NOMO-1 treated with DMSO at 0.1 percent for 48 hours (cell line): ENCODE data around the gene NFKBIZ.
"Not testable (repeated sequence)": the region's sequence is repeated elsewhere in the genome, so short reads cannot be mapped to it uniquely, and the experiment has no call there.

Experiments
- DNase-seq: peaks from one replicate; lab custom pipeline; 2025; ENCODE audit not compliant: unreplicated experiment; lab: John Stamatoyannopoulos, UW

NFKBIZ gene

GRCh38 chr3:101850246-101851051, 1.1 kb downstream of the NFKBIZ start:
- DNase-seq, result peak; percentile 77

- no peak for DNase-seq
Measured at GRCh38 chr3:101851072-101851770, 1.9 kb downstream of the NFKBIZ start.

GRCh38 chr3:101851850-101852714, 2.8 kb downstream of the NFKBIZ start:
- DNase-seq, result no peak

- DNase-seq, result no peak
Measured at GRCh38 chr3:101852983-101853840, 3.9 kb downstream of the NFKBIZ start.

GRCh38 chr3:101853982-101854381, 4.7 kb downstream of the NFKBIZ start:
- DNase-seq, result no peak

GRCh38 chr3:101854608-101855304, 5.4 kb downstream of the NFKBIZ start:
- no peak for DNase-seq

GRCh38 chr3:101857301-101857741, 8.0 kb downstream of the NFKBIZ start:
- DNase-seq, result no peak

- no peak for DNase-seq
Measured at GRCh38 chr3:101858464-101859030, 9.2 kb downstream of the NFKBIZ start.

- no peak for DNase-seq
Measured at GRCh38 chr3:101859882-101860448, 10.7 kb downstream of the NFKBIZ start.

- peak; percentile 19 for DNase-seq
Measured at GRCh38 chr3:101861212-101861788, 12.0 kb downstream of the NFKBIZ start.

GRCh38 chr3:101861789-101862415, 12.6 kb downstream of the NFKBIZ start:
- no peak for DNase-seq

- no peak for DNase-seq
Measured at GRCh38 chr3:101862416-101863165, 13.3 kb downstream of the NFKBIZ start.

GRCh38 chr3:101864926-101865325, 15.6 kb downstream of the NFKBIZ start:
- not testable (repeated sequence) for DNase-seq

- DNase-seq, result no peak
Measured at GRCh38 chr3:101865751-101866509, 16.6 kb downstream of the NFKBIZ start.

- DNase-seq, result no peak
Measured at GRCh38 chr3:101867511-101867910, 18.2 kb downstream of the NFKBIZ start.

- DNase-seq, result no peak
Measured at GRCh38 chr3:101867996-101868395, 18.7 kb downstream of the NFKBIZ start.
